Endothelial cell of umbilical vein (primary cell): Measurements from ENCODE around the gene MINDY4. TPM values are rescaled to one million over a fixed set of nuclear protein-coding genes. Genes with fewer than 3 reads are reported as not detected.

Source experiments
- BruUV-seq: library from RNA; stranded (reverse); fragments of 400-500 nt; replicated peaks from 2 replicates; lab custom pipeline; 2021; lab: Mats Ljungman, UMichigan
- CTCF ChIA-PET: fragments of 300-600, 350-600 bp; sonication (Branson Sonifier 250); formaldehyde crosslinking; loops from one replicate; lab custom pipeline; 2021; ENCODE audit warnings: antibody characterized with exemption, inconsistent platforms; lab: Charles Lee
- POLR2A ChIA-PET: fragments of 300-600, 350-600 bp; sonication (Branson Sonifier 250); formaldehyde crosslinking; loops from one replicate; lab custom pipeline; 2021; ENCODE audit warnings: antibody characterized with exemption, inconsistent platforms; lab: Charles Lee
- DNase-seq: peaks from one replicate; pipeline ENCODE4 v3.0.0-alpha.2; 2011; ENCODE audit warnings: low read depth, low spot score
- FAIRE-seq: peaks from 2 replicates; lab custom pipeline; 2011; peaks lifted over from hg19 to GRCh38; lab: Jason Lieb, UNC
- H2AFZ ChIP-seq: 2 replicates; pipeline ENCODE4 v1.6.0; 2012; ENCODE audit warnings: low read depth, low read length, control low read depth, inconsistent platforms
- H3K27ac ChIP-seq: 2 replicates; pipeline ENCODE4 v1.5.1; 2011; ENCODE audit warnings: low read depth, mild to moderate bottlenecking, control low read depth, low read length, moderate library complexity; ENCODE audit not compliant: insufficient read depth
- H3K27me3 ChIP-seq, 2 experiments: 2 replicates each; pipeline versions ENCODE4 v1.6.0 to v1.6.1; 2011; ENCODE audit warnings: low read length in 2 of 2, mixed read lengths in 1 of 2; ENCODE audit not compliant: control insufficient read depth in 2 of 2, insufficient read depth in 2 of 2
- H3K36me3 ChIP-seq, 2 experiments: 2 replicates in 1 of 2; 3 replicates in 1 of 2; pipeline ENCODE4 v1.5.1; 2011; ENCODE audit warnings: low read length in 2 of 2, mild to moderate bottlenecking in 1 of 2, moderate library complexity in 1 of 2; ENCODE audit not compliant: control insufficient read depth in 2 of 2, insufficient read depth in 2 of 2; ENCODE audit errors: extremely low read depth in 1 of 2
- H3K4me1 ChIP-seq: 3 replicates; pipeline ENCODE4 v1.5.1; 2011; ENCODE audit warnings: mild to moderate bottlenecking, low read length; ENCODE audit not compliant: control insufficient read depth, insufficient read depth; ENCODE audit errors: extremely low read depth
- H3K4me2 ChIP-seq: 2 replicates; pipeline ENCODE4 v1.6.1; 2011; ENCODE audit warnings: low read length, control low read depth, mixed read lengths; ENCODE audit not compliant: insufficient read depth
- H3K4me3 ChIP-seq, 3 experiments: fragments of 200-600 bp in 1 of 3; sonication (generic), shearing (Covaris generic) in 1 of 3; replicated peaks in 1 of 3; 2 replicates each; pipeline ENCODE4 v1.5.1; 2011 to 2016; ENCODE audit warnings: control low read depth in 3 of 3, low read length in 3 of 3, mild to moderate bottlenecking in 2 of 3, inconsistent platforms in 1 of 3, low read depth in 1 of 3, moderate library complexity in 1 of 3; ENCODE audit not compliant: insufficient read depth in 1 of 3
- H3K79me2 ChIP-seq: 2 replicates; pipeline ENCODE4 v1.6.0; 2012; ENCODE audit warnings: low read length, inconsistent platforms; ENCODE audit not compliant: control insufficient read depth, insufficient read depth
- H3K9ac ChIP-seq: replicated peaks from 2 replicates; pipeline ENCODE3; 2011; ENCODE audit warnings: low read length, control low read depth; ENCODE audit not compliant: insufficient read depth; ENCODE audit errors: extremely low read depth
- H3K9me1 ChIP-seq: replicated peaks from 3 replicates; pipeline ENCODE4 v1.6.0; 2011; ENCODE audit warnings: mild to moderate bottlenecking, low read length; ENCODE audit not compliant: control insufficient read depth, insufficient read depth; ENCODE audit errors: extremely low read depth
- H3K9me3 ChIP-seq: replicated peaks from 2 replicates; pipeline ENCODE4 v1.5.1; 2012; ENCODE audit warnings: low read length, inconsistent platforms; ENCODE audit not compliant: control insufficient read depth, insufficient read depth
- H4K20me1 ChIP-seq: replicated peaks from 2 replicates; pipeline ENCODE3; 2011; ENCODE audit warnings: mild to moderate bottlenecking, low read length; ENCODE audit not compliant: control insufficient read depth, insufficient read depth; ENCODE audit errors: extremely low read depth
- CTCF ChIP-seq, 2 donors: IDR thresholded peaks; 1 replicate in 1 of 2; 2 replicates in 1 of 2; pipeline ENCODE4 v1.5.1; 2011; ENCODE audit warnings: low read length in 2 of 2, mild to moderate bottlenecking in 2 of 2, moderate library complexity in 2 of 2, control low read depth in 1 of 2, inconsistent platforms in 1 of 2, low read depth in 1 of 2; ENCODE audit not compliant: insufficient read depth in 1 of 2; ENCODE audit errors: extremely low read depth in 1 of 2
- EZH2 ChIP-seq: IDR thresholded peaks from 2 replicates; pipeline ENCODE4 v1.6.1; 2012; ENCODE audit warnings: borderline replicate concordance, low read depth, mild to moderate bottlenecking, moderate library complexity, low read length, inconsistent platforms; ENCODE audit not compliant: severe bottlenecking
- FOS ChIP-seq: IDR thresholded peaks from 2 replicates; pipeline ENCODE4 v1.6.1; 2011; ENCODE audit warnings: mild to moderate bottlenecking, low read length, moderate library complexity, borderline replicate concordance; ENCODE audit not compliant: insufficient read depth
- GATA2 ChIP-seq: IDR thresholded peaks from 2 replicates; pipeline ENCODE4 v1.7.0; 2011; ENCODE audit warnings: low read depth, mild to moderate bottlenecking, moderate library complexity, mixed read lengths, low read length; ENCODE audit not compliant: insufficient read length, insufficient read depth
- JUN ChIP-seq: IDR thresholded peaks from 2 replicates; pipeline ENCODE4 v1.6.1; 2011; ENCODE audit warnings: borderline replicate concordance, low read depth; ENCODE audit not compliant: insufficient read length, insufficient read depth
- MYC ChIP-seq: IDR thresholded peaks from one replicate; pipeline ENCODE4 v1.6.1; 2011; ENCODE audit warnings: mild to moderate bottlenecking, low read depth, low read length
- POLR2A ChIP-seq: IDR thresholded peaks from 2 replicates; pipeline ENCODE4 v1.6.1; 2012; ENCODE audit warnings: low read depth, mild to moderate bottlenecking, control low read depth, low read length
- POLR2AphosphoS5 ChIP-seq: IDR thresholded peaks from 2 replicates; pipeline ENCODE4 v1.6.1; 2012; ENCODE audit warnings: low read depth, mild to moderate bottlenecking, control low read depth, low read length, moderate library complexity; ENCODE audit not compliant: insufficient read depth
- dilution Hi-C: fragments of 300-500 bp; cut with MboI; formaldehyde crosslinking; loops from one replicate; pipeline ENCODE4 v1.15.0; 2019; ENCODE audit warnings: low sequenced_read_pairs; ENCODE audit not compliant: extremely low pct_ligation_motif_present
- intact Hi-C: fragments of 100-400 bp; cut with micrococcal nuclease; formaldehyde crosslinking; loops from one replicate; pipeline ENCODE4 v1.10.0; 2022
- polyA plus RNA-seq, 4 experiments: library from polyadenylated mRNA; depleted of rRNA in 3 of 4; stranded (reverse) in 3 of 4; unstranded in 1 of 4; fragments of >200 nt; gene quantifications; 2 replicates each; pipeline versions ENCODE4 v1.2.1 to v1.2.3, GENCODE V29; 2011 to 2012; ENCODE audit warnings: missing spikeins in 1 of 4
- total RNA-seq: library from RNA; stranded (reverse); gene quantifications from 2 replicates; pipeline ENCODE4 v1.2.3, GENCODE V29; 2021
- TF ChIP-seq, protein P1 (sequence below): IDR thresholded peaks from 2 replicates; pipeline ENCODE4 v1.6.1; 2011; ENCODE audit not compliant: insufficient read depth, insufficient read length

The MINDY4 gene
- total and polyA plus RNA-seq, 2 donors (not counting 3 experiments of a cell fraction or from before 2014, with no cell fraction given): 2.2 to 4.7 TPM

GRCh38 chr7:30922596-30922995 lies 151.4 kb downstream of the MINDY4 start:
- Histone ChIP-seq H3K9me1 (no peaks in the 10 kb centered on the region), H2AFZ (no peak overlapping the region), H3K9ac (no peak overlapping the region), H3K27me3 (no peaks in the 10 kb centered on the region), H3K79me2 (no peaks in the 10 kb centered on the region), H3K4me1 (peaks cover 24% of the 10 kb centered on the region), H3K9me3 (no peaks in the 10 kb centered on the region), H3K4me2 (no peak overlapping the region), H3K36me3 (peaks cover 0 to 5% of the 10 kb centered on the region in 2 experiments), H3K27ac (no peak overlapping the region), H3K4me3 (no peak overlapping the region), H4K20me1 (no peaks in the 10 kb centered on the region)
- TF ChIP-seq, protein P1, sequence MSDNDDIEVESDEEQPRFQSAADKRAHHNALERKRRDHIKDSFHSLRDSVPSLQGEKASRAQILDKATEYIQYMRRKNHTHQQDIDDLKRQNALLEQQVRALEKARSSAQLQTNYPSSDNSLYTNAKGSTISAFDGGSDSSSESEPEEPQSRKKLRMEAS: no peak
- no peak for TF ChIP-seq MYC
- TF ChIP-seq JUN: no peak
- no peak for TF ChIP-seq POLR2AphosphoS5
- no peak for TF ChIP-seq POLR2A
- TF ChIP-seq EZH2: no peak
- TF ChIP-seq GATA2: no peak
- TF ChIP-seq CTCF (IDR thresholded peaks at IDR 0.05; ENCODE audit: extremely low read depth in 1 of 2, insufficient read depth in 1 of 2, low read depth in 1 of 2, low read length in 2 of 2): no peak
- TF ChIP-seq FOS: no peak
- FAIRE-seq (no peak), DNase-seq (no peak)
- dilution Hi-C loops: no loop called here
- CTCF ChIA-PET: interaction anchor here (1.0 to 2.0 kb wide), 2 partner anchors 9 to 16 kb away, joined by 3 to 10 read pairs; no protein-coding TSS in a partner anchor
- intact Hi-C loops: no loop called here
- BruUV-seq: no TSS peak
- POLR2A ChIA-PET: no interaction called here
